Measurements from ENCODE around the gene DYNC1I2.

Gene DYNC1I2

GRCh38 chr2:171792157-171792556 is 104.9 kb downstream of the DYNC1I2 start:
- no peaks in the 10 kb centered on the region for H4K20me1 ChIP-seq (ENCODE audit: insufficient read depth, low read length)
- ATAC-seq (ENCODE audit: insufficient read depth, low read depth) (no peak), DNase-seq (no peak)
- no peaks in the 10 kb centered on the region for H3K27me3 ChIP-seq (ENCODE audit: insufficient read depth, low read length, poor library complexity)
- H3K79me2 ChIP-seq (ENCODE audit: insufficient read depth, low read length), result no peaks in the 10 kb centered on the region
- no peak overlapping the region for H3K4me3 ChIP-seq (ENCODE audit: low read depth in 1 of 2, low read length in 2 of 2)
- H3K27ac ChIP-seq (ENCODE audit: low read length), result no peak overlapping the region
- no peak overlapping the region for H3K9ac ChIP-seq (ENCODE audit: low read depth, low read length)
- no peaks in the 10 kb centered on the region for H3K9me3 ChIP-seq (ENCODE audit: insufficient read depth, low read length, severe bottlenecking)
- no peaks in the 10 kb centered on the region for H3K4me1 ChIP-seq (ENCODE audit: insufficient read depth, low read length)
- no peak overlapping the region for H2AFZ ChIP-seq (ENCODE audit: low read depth, low read length)
- TF ChIP-seq EZH2 (IDR thresholded peaks at IDR 0.05; ENCODE audit: borderline replicate concordance, low read depth, low read length, severe bottlenecking), result no peak
- TF ChIP-seq, protein P1, sequence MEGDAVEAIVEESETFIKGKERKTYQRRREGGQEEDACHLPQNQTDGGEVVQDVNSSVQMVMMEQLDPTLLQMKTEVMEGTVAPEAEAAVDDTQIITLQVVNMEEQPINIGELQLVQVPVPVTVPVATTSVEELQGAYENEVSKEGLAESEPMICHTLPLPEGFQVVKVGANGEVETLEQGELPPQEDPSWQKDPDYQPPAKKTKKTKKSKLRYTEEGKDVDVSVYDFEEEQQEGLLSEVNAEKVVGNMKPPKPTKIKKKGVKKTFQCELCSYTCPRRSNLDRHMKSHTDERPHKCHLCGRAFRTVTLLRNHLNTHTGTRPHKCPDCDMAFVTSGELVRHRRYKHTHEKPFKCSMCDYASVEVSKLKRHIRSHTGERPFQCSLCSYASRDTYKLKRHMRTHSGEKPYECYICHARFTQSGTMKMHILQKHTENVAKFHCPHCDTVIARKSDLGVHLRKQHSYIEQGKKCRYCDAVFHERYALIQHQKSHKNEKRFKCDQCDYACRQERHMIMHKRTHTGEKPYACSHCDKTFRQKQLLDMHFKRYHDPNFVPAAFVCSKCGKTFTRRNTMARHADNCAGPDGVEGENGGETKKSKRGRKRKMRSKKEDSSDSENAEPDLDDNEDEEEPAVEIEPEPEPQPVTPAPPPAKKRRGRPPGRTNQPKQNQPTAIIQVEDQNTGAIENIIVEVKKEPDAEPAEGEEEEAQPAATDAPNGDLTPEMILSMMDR (IDR thresholded peaks at IDR 0.05; ENCODE audit: borderline replicate concordance, extremely low read depth, low read length, poor library complexity, severe bottlenecking), result no peak
- H3K4me2 ChIP-seq (ENCODE audit: insufficient read depth, low read length), result no peak overlapping the region
- H3K36me3 ChIP-seq (ENCODE audit: insufficient read depth, low read length), result peaks cover 58% of the 10 kb centered on the region

DNA sequence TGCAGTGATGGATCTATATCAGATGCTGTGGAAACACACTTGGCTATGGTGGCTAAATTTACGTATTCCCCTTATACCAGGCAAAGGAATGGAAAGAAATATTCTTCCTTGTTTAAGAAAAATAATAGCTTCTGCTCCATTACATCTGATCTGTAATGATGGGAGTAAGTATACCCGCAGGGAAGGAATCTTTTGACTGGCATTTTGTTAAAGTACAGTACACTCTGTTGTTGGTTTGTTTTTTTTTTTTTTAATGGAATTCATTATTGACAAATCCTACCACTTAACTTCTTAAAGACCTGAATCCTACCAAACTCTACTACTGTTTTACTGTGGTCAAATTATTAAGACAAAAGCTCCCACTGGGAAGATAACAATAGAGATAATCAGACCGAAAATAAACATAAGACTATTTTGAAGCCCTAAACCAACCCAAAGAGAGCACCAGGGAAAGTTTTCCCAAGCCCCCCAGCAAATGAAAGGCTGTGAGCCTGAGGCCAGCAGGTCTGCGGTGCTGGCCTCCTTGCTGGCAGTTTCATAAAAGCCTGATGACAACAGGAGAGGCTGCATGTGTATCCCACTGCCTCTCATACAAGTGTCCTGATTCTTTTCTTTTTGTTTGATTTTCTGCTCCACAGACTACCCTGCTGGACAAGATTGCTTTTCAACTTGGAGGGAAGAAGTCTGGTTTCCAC is 105.8 kb downstream of the DYNC1I2 start:
- Histone ChIP-seq H2AFZ (ENCODE audit: low read depth, low read length) (no peak overlapping the region), H3K79me2 (ENCODE audit: insufficient read depth, low read length) (no peaks in the 10 kb centered on the region), H3K27me3 (ENCODE audit: insufficient read depth, low read length, poor library complexity) (no peaks in the 10 kb centered on the region), H3K4me3 (ENCODE audit: low read depth in 1 of 2, low read length in 2 of 2) (no peak overlapping the region), H3K9ac (ENCODE audit: low read depth, low read length) (no peak overlapping the region), H3K27ac (ENCODE audit: low read length) (no peak overlapping the region), H3K4me1 (ENCODE audit: insufficient read depth, low read length) (no peaks in the 10 kb centered on the region), H3K36me3 (ENCODE audit: insufficient read depth, low read length) (peaks cover 50% of the 10 kb centered on the region), H4K20me1 (ENCODE audit: insufficient read depth, low read length) (no peaks in the 10 kb centered on the region), H3K4me2 (ENCODE audit: insufficient read depth, low read length) (no peak overlapping the region), H3K9me3 (ENCODE audit: insufficient read depth, low read length, severe bottlenecking) (no peaks in the 10 kb centered on the region)
- no peak for DNase-seq
- ATAC-seq (ENCODE audit: insufficient read depth, low read depth), result no peak
- TF ChIP-seq EZH2 (IDR thresholded peaks at IDR 0.05; ENCODE audit: borderline replicate concordance, low read depth, low read length, severe bottlenecking), result no peak
- TF ChIP-seq, protein P1 (IDR thresholded peaks at IDR 0.05; ENCODE audit: borderline replicate concordance, extremely low read depth, low read length, poor library complexity, severe bottlenecking), result no peak

GRCh38 chr2:171793691-171794678 is 106.7 kb downstream of the DYNC1I2 start:
- ATAC-seq (ENCODE audit: insufficient read depth, low read depth) (no peak), DNase-seq (no peak)
- Histone ChIP-seq H4K20me1 (ENCODE audit: insufficient read depth, low read length) (no peaks in the 10 kb centered on the region), H3K9ac (ENCODE audit: low read depth, low read length) (no peak overlapping the region), H3K79me2 (ENCODE audit: insufficient read depth, low read length) (no peaks in the 10 kb centered on the region), H3K27me3 (ENCODE audit: insufficient read depth, low read length, poor library complexity) (no peaks in the 10 kb centered on the region), H3K4me2 (ENCODE audit: insufficient read depth, low read length) (no peak overlapping the region), H2AFZ (ENCODE audit: low read depth, low read length) (no peak overlapping the region), H3K4me1 (ENCODE audit: insufficient read depth, low read length) (no peaks in the 10 kb centered on the region), H3K4me3 (ENCODE audit: low read depth in 1 of 2, low read length in 2 of 2) (no peak overlapping the region), H3K27ac (ENCODE audit: low read length) (no peak overlapping the region), H3K36me3 (ENCODE audit: insufficient read depth, low read length) (peaks cover 46% of the 10 kb centered on the region), H3K9me3 (ENCODE audit: insufficient read depth, low read length, severe bottlenecking) (no peaks in the 10 kb centered on the region)
- TF ChIP-seq, protein P1 (IDR thresholded peaks at IDR 0.05; ENCODE audit: borderline replicate concordance, extremely low read depth, low read length, poor library complexity, severe bottlenecking), result no peak
- TF ChIP-seq EZH2 (IDR thresholded peaks at IDR 0.05; ENCODE audit: borderline replicate concordance, low read depth, low read length, severe bottlenecking), result no peak

Data from DND-41 (cell line).